GM19452 (cell line): ENCODE measurements around the gene CD4.
"Not testable (repeated sequence)": the region's sequence is repeated elsewhere in the genome, so short reads cannot be mapped to it uniquely, and the experiment has no call there.

Experiments used
- ATAC-seq: cut with Tn5 transposase; IDR thresholded peaks from one replicate; pipeline ENCODE4 v1.9.1; 2021; ENCODE audit not compliant: unreplicated experiment

Gene CD4

GRCh38 chr12:6788972-6789924 is at the start of gene CD4:
Gene CD4 (plus strand): TSS chr12:6789528. CDS start chr12:6800139, 10,611 bp downstream.
- no peak for ATAC-seq

GRCh38 chr12:6742080-6742479 is 47.2 kb upstream of the CD4 start:
- ATAC-seq, result not testable (repeated sequence)

DNA sequence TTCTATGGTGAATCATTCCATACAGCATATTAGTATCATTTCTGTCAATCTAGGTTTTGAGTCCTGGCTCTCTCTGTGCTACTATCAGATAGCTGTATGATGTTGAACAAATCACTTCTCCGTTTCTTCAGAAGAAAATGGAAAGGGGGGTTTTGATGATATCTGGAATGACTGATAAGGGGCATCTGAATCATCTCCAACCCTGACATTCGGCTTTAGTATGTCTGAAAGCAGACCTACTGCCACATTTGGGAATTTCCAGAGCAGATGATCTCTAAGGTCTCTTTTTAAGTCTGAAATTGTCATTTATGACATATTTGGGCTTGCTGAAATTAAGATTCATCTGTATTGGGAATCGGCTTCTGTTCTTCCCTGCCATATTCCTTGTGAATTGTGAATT is 46.5 kb upstream of the CD4 start:
- no peak for ATAC-seq

- ATAC-seq, result not testable (repeated sequence)
Observed at GRCh38 chr12:6743300-6743699, 46.0 kb upstream of the CD4 start.

DNA sequence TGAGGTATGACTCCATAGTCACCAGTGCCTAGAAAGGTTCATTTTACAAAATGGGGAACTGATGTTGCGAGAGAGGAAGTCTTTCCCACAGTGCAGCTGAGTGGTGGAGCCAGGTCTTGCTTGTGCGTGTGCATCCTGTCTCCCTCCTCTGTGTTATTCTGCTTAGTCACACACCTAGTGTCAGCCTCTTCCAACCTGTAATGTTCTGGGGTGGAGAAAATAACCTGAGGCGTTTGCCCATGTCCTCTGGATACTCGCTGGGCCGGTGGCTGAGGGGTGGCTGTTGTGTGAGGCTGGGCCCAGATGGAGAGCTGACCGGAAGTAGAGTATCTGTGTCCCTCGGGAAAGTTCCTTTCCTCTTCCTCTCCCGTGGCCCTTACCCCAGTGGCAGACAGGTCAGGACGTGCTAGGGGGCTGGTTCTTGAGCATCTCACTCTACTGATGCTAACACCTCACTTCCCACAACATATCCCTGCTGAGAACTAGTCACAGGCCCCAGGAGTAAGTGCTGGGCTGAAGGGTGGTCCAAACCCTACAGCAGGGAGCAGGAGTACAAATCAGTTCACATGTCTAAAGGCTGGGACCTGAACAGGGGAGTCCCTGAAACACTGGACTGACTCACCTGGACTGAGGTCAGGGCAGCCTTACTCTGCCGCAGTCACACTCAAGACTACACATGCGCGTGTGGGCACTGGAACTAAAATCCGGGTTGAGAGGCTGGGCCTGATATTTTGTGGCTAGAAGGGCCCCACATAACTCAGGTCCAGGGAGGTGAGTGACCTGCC is 43.4 kb upstream of the CD4 start:
- no peak for ATAC-seq

- ATAC-seq, result no peak
Observed at GRCh38 chr12:6747216-6747615, 42.1 kb upstream of the CD4 start.

- ATAC-seq, result no peak
Observed at GRCh38 chr12:6748761-6749160, 40.6 kb upstream of the CD4 start.

DNA sequence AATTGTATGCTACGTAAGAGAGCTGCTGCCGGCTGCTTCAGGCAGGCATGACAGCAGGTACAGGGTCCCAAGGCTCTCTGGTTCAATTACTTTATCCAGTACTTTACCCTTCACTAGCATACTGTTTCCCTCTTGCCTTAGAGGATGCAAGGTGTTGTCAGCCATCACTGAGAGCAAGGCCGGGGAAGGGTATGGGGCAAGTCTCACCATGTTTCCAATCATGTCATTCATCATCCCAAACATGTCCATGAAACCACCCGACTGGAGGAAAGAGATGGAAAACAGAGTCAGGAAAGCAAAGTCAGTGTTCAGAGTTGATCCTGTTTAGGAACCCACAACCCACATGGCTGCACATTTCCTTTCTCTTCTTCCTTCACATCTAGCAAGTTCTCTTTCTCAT is 38.8 kb upstream of the CD4 start:
- ATAC-seq, result no peak

GRCh38 chr12:6751767-6752166 is 37.6 kb upstream of the CD4 start:
- no peak for ATAC-seq

DNA sequence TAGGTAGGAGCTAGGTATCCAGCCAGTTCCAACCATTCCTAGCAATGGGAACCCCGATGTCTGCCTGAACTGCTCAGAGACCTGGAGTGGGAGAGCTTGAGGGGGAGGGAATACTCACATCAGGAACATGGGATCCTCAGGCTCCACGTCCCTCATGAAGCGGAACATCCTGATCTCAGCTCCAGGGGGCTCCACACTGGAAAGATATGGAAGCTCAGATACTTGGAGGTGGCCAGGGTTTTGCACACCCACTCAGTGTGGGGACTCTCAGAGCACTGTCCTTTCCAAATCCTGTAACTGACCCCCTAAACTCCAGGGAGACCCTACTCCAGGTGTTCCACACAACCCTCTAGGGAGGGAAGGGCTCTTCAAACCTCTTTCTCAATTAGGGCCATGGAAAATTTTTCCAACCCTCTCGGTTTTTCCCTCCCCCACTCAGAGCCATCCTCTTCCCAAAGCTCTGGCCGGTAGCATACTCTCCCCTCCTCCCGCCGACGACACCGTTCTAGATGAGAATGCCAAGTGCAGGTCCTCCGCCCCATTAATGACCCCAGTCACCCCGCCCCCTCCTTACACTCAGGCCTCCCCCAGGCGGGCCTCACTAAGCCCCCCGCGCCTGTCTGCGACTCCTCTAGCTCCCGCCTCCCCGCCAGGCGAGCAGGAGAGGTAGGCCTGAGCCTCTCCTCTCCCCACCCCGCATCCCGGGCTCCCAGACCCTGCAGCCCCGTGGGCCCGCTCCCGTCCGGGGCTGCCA is 37.0 kb upstream of the CD4 start:
- no peak for ATAC-seq

DNA sequence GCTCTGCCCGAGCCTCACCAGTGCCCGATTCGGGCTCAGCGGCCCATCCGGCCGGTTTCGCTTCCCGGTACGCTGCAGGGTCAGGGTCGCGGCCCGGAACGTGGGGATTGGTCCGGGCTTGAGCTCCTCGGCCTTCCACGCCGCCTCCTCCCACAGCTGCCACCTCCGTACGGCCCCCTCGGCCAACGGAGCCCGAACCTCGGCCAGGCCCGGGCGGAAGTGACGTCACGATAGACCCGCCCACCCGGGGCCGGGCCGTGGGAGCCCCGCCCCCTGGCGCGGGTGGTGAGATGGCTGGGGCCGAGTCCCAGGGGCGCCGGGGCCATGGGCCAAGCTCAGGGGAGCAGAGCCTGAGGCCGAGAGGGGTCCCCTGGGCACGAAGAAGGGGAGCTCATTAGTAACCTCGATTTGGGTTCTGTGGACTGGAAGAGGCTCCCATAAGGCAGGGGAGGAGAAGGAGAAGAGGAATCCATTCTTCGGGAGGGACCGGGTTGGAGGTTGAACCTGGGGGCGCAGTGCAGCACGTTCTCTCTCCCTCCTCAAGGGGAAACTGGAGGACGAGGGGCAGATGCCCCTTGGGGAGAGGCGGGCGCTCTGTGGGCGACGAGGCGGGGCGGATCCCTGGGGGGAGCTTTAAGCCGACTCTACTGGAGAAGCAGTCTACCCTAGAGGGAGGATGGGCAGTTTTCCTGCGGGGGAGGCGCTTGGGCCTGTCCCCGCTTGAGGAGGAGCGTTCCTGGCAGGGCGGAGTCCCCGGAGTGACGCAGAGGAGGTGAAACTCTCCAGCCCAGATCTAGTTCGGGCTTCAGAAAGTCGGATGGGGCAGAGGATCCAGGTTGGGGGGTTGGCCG is 36.2 kb upstream of the CD4 start, which contains the start of gene MLF2:
MLF2 (minus strand) TSS at position 221 of the 851 bp plus-strand sequence. CDS start 807 bp downstream, outside the sequence.
- peak; percentile 84 for ATAC-seq

DNA sequence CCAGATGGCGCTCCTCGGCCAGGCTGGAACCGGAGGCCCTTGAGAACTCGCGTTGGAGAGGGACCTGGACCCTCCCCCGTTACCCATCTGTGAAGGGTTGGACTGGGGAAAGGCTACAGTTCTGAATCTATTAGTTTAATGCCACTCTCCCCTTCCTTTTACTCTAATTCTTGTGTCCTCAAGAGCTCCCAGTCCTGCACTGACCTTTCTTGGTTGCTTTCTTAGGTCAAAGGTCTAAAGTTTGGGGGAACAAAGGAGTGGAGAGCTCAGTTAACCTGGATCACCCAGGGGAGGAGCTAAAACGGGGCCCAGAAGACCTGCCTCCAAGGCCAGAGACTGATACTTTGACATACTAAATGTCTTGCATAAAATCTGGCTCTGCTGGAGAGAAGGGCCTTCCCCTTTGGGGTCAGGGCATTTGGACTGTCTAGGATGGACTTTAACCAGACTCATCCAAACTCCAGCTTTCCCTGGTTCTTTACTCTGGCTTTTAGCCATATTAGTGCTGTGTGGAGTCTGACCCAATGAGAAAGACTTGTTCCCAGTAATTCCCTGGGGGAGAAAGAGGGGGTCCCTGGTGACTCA is 35.5 kb upstream of the CD4 start:
- no peak for ATAC-seq

- no peak for ATAC-seq
Observed at GRCh38 chr12:6754411-6754810, 34.9 kb upstream of the CD4 start.

- no peak for ATAC-seq
Observed at GRCh38 chr12:6757028-6757690, 32.2 kb upstream of the CD4 start.

GRCh38 chr12:6758506-6759095 is 30.7 kb upstream of the CD4 start:
- ATAC-seq, result no peak

GRCh38 chr12:6759741-6760140 is 29.6 kb upstream of the CD4 start:
- no peak for ATAC-seq

DNA sequence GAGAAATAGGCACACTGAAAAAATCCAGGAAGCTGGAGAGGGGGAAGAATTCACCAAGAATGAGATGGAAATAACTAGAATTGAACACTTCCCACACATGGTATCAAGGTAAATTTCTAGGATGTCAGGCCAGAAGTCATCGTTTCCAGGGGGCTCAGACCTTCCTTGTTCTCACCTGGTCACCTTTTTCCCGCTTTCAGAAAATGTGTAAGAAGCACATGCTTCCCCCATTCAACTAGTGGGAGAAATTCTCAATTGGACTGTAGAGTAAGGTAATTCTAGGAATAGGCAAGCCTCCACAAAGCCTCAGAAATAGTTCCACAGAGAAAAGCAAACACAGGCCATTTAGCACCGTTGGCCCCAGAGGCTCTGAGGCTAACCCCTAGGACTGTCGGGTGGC is 25.9 kb upstream of the CD4 start:
- ATAC-seq, result no peak

- peak; percentile 84 for ATAC-seq
Observed at GRCh38 chr12:6764011-6764828, 25.1 kb upstream of the CD4 start.
